IPS DF 6.9 (cell line): ENCODE measurements around the gene PARD3B.

Source experiments
- DNase-seq: peaks from one replicate; pipeline ENCODE4 v3.0.0-alpha.2; 2013; ENCODE audit warnings: low read depth, low spot score
- H3K27ac ChIP-seq: one replicate; pipeline ENCODE4 v1.5.1; 2013; ENCODE audit warnings: low read length, control low read depth
- H3K27me3 ChIP-seq: 2 replicates; pipeline ENCODE4 v1.6.1; 2013; ENCODE audit warnings: mild to moderate bottlenecking, low read length; ENCODE audit not compliant: control insufficient read depth, insufficient read depth
- H3K36me3 ChIP-seq: 2 replicates; pipeline ENCODE4 v1.6.1; 2013; ENCODE audit warnings: low read length; ENCODE audit not compliant: control insufficient read depth, insufficient read depth
- H3K4me1 ChIP-seq: 2 replicates; pipeline ENCODE4 v1.6.1; 2013; ENCODE audit warnings: low read length; ENCODE audit not compliant: control insufficient read depth, insufficient read depth
- H3K4me3 ChIP-seq: 2 replicates; pipeline ENCODE4 v1.5.1; 2013; ENCODE audit warnings: mild to moderate bottlenecking, low read length
- H3K9me3 ChIP-seq: 2 replicates; pipeline ENCODE4 v1.6.1; 2013; ENCODE audit warnings: low read length, inconsistent platforms; ENCODE audit not compliant: control insufficient read depth, insufficient read depth
- WGBS: extraction: QIAGEN DNeasy Blood & Tissue Kit; methylation state at CpG from one replicate; pipeline ENCODE4 v1.1.7; 2013; ENCODE audit warnings: mixed read lengths, missing lambda C conversion rate; ENCODE audit not compliant: insufficient read length, insufficient coverage; 5-methylcytosine and 5-hydroxymethylcytosine counted together

Gene PARD3B

DNA sequence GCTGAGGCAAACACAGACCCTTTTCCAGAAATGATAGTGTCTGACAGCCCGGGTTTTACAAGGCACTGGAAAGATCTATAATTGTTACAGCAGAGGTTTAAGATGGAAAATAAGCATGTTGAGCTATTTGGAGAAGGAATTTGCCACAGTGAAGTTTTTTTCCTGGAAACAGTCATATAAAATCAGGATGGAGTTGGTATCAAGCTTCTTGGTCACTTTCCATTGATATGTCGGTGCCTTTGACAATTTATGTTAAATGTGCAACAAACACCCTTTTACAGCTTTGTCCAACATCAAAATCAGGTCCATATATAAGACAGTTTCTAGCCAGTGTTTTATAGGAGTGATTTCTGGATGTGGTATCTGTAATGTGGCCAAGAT is 1019.9 kb downstream of the PARD3B start:
- no peak for DNase-seq
- Histone ChIP-seq H3K27ac (no peak overlapping the region), H3K4me3 (no peak overlapping the region), H3K27me3 (no peaks in the 10 kb centered on the region), H3K9me3 (no peaks in the 10 kb centered on the region), H3K4me1 (no peaks in the 10 kb centered on the region; the same call in 1 of the 2 replicates), H3K36me3 (no peaks in the 10 kb centered on the region)
- no CpG with 5 or more reads among the region's 2 CpGs for WGBS

DNA sequence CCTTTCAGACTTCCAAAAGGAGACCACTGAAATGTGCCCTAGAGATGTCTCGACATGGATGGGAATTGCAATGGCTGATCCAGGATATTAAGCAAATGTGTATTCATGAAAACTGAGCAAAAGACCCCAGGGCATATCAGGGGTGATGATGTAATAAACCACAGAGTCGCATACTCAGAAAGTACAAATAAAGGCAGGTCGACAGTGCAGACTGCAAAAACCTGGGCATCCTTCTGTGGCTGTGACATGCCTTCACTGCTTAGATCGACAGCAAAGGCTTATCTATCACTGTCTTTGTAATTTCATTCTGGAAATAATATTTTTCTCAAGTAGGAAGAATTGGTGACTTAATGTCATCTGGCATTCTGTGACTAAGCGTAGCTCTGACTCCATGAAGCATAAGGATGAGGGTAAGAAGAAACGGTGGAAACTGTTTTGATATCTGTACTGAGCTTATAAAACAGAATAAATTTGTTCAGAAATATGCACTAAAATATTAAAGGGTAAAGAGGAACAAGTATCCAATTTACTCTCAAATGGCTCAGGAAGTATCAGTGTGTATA is 1021.4 kb downstream of the PARD3B start:
- no CpG with 5 or more reads among the region's 6 CpGs for WGBS

DNA sequence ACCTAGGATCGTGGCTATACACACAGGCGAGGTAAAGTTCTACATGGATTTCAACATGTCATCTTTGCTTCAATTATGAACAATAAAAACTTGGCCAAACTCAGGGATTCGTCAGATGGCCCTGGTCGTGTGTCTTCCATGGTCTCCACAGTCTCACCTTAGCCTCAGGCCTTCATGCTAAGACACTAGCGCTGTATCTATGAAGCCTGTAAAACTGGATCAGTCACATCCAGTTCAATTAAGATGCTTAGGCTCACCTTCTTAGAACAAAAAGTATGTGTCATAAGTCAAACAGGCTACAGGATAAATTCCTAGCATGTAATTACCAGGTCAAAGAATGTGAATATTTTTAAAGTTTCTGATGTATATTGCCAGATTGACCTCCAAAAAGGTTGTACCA is 1023.3 kb downstream of the PARD3B start:
- Histone ChIP-seq H3K9me3 (no peaks in the 10 kb centered on the region), H3K36me3 (no peaks in the 10 kb centered on the region), H3K27ac (no peak overlapping the region), H3K27me3 (no peaks in the 10 kb centered on the region), H3K4me1 (no peaks in the 10 kb centered on the region; the same call in 1 of the 2 replicates), H3K4me3 (no peak overlapping the region)
- no CpG with 5 or more reads among the region's 5 CpGs for WGBS
- no peak for DNase-seq

More for the DNA sequence above, 1021.4 kb downstream of the PARD3B start:
- Histone ChIP-seq H3K9me3 (no peaks in the 10 kb centered on the region), H3K4me3 (no peak overlapping the region), H3K27me3 (no peaks in the 10 kb centered on the region), H3K4me1 (no peaks in the 10 kb centered on the region; the same call in 1 of the 2 replicates), H3K27ac (no peak overlapping the region), H3K36me3 (no peaks in the 10 kb centered on the region)
- DNase-seq = no peak

DNA sequence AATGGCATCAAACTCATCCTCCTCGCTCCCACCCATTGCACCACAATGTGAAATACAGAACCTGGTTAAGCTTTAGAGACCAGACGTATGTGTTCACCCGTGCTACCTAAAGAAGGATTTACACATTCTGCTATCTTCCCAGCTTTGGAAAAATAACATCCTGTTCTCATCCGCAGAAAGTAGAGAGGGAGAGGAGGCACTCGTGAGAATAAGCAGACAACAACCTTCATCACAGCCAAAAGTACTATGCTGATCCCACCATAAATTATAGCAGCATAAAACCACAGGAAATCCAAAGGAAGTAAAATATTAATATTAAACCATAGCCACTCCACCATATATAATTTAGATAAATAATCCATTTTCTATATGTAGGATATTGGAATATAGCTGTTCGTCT is 1025.4 kb downstream of the PARD3B start:
- Histone ChIP-seq H3K9me3 (no peaks in the 10 kb centered on the region), H3K27ac (no peak overlapping the region), H3K36me3 (no peaks in the 10 kb centered on the region), H3K27me3 (no peaks in the 10 kb centered on the region), H3K4me3 (no peak overlapping the region), H3K4me1 (no peaks in the 10 kb centered on the region; the same call in 1 of the 2 replicates)
- WGBS = no CpG with 5 or more reads among the region's 6 CpGs
- no peak for DNase-seq

DNA sequence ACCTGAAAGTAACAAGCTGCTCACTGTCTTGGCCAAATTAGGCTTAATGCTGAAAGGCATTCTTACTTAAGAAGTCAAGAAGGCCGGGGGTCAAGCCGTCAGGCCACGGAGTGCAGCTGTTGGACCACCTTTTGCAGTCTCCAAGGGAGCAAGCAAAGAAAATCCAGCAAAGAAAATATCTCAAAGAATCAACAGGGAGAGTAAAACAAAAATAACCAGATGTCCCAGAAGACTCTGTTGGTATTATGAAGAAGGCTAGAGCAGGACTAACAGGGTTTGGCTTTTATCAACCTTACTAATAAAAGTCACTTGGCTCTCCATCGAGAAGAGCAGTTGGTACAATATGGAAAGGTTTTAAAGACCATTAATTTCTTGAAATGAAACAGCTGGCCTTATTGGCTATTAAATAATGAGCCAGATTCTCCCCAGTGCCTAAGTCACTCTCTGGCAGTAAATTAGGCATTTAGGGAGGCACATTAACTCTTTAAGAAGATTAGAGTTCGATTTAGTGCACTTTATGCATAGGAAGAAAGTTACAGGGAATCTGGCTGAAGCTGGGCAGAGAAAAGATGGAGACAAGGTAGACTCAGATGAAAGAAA is 1026.2 kb downstream of the PARD3B start:
- Histone ChIP-seq H3K36me3 (no peaks in the 10 kb centered on the region), H3K4me3 (no peak overlapping the region), H3K27me3 (no peaks in the 10 kb centered on the region), H3K27ac (no peak overlapping the region), H3K9me3 (no peaks in the 10 kb centered on the region), H3K4me1 (no peaks in the 10 kb centered on the region)
- DNase-seq = no peak
- WGBS = no CpG with 5 or more reads among the region's 5 CpGs

- no peak for DNase-seq
- WGBS = no CpG with 5 or more reads among the region's 3 CpGs
- no peaks in the 10 kb centered on the region for H3K4me1 ChIP-seq
- H3K36me3 ChIP-seq = no peaks in the 10 kb centered on the region
- H3K4me3 ChIP-seq = no peak overlapping the region
- no peaks in the 10 kb centered on the region for H3K27me3 ChIP-seq
- H3K9me3 ChIP-seq = no peaks in the 10 kb centered on the region
- H3K27ac ChIP-seq = no peak overlapping the region
Measured at GRCh38 chr2:205574001-205574400, 1028.7 kb downstream of the PARD3B start.

GRCh38 chr2:205579335-205579734 is 1034.1 kb downstream of the PARD3B start:
- no peaks in the 10 kb centered on the region for H3K9me3 ChIP-seq
- H3K4me1 ChIP-seq = no peaks in the 10 kb centered on the region
- no peaks in the 10 kb centered on the region for H3K27me3 ChIP-seq
- H3K27ac ChIP-seq = no peak overlapping the region
- H3K36me3 ChIP-seq = no peaks in the 10 kb centered on the region
- WGBS = no CpG with 5 or more reads among the region's 7 CpGs
- no peak for DNase-seq
- H3K4me3 ChIP-seq = no peak overlapping the region

- Histone ChIP-seq H3K27me3 (no peaks in the 10 kb centered on the region), H3K4me3 (no peak overlapping the region), H3K27ac (no peak overlapping the region), H3K36me3 (no peaks in the 10 kb centered on the region), H3K4me1 (no peaks in the 10 kb centered on the region), H3K9me3 (no peaks in the 10 kb centered on the region)
- DNase-seq = no peak
- no CpG with 5 or more reads among the region's 8 CpGs for WGBS
Measured at GRCh38 chr2:205580212-205580987, 1035.1 kb downstream of the PARD3B start.

DNA sequence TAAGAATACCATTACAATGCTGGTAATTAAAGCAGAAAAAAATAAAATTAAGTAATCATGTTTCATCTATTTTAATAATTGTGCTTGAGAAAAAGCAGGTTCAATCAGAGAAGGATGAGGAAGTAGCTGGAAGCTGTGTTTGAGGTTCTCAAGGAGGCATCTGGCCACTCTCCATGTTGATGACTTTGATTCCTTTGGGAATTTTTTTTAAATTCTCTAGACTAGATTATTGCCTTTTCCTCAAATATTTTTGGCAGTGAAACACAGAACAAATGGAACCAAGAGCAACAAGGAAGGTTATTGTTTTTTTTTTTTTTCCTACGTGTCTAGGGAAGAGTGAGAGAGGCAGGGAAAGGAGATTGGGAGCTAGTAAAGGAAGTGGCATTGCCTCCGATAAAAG is 1037.1 kb downstream of the PARD3B start:
- H3K27ac ChIP-seq = no peak overlapping the region
- no peak for DNase-seq
- no peaks in the 10 kb centered on the region for H3K36me3 ChIP-seq
- H3K4me1 ChIP-seq = no peaks in the 10 kb centered on the region
- no peaks in the 10 kb centered on the region for H3K27me3 ChIP-seq
- no CpG with 5 or more reads among the region's 2 CpGs for WGBS
- no peak overlapping the region for H3K4me3 ChIP-seq
- H3K9me3 ChIP-seq = no peaks in the 10 kb centered on the region

- Histone ChIP-seq H3K4me3 (no peak overlapping the region), H3K9me3 (no peaks in the 10 kb centered on the region), H3K36me3 (no peaks in the 10 kb centered on the region), H3K4me1 (no peaks in the 10 kb centered on the region), H3K27me3 (no peaks in the 10 kb centered on the region), H3K27ac (no peak overlapping the region)
- DNase-seq = no peak
- WGBS = no CpG with 5 or more reads among the region's 10 CpGs
Measured at GRCh38 chr2:205585449-205586383, 1040.4 kb downstream of the PARD3B start.
